Activated naive CD4-positive, alpha-beta T cell (primary cell): ENCODE results near the gene DENR.
"Not testable (repeated sequence)": the region's sequence is repeated elsewhere in the genome, so short reads cannot be mapped to it uniquely, and the experiment has no call there.

Source experiments
- DNase-seq, 4 experiments: peaks; one replicate each; lab custom pipeline; 2025; lab: John Stamatoyannopoulos, UW

DENR gene

DNA sequence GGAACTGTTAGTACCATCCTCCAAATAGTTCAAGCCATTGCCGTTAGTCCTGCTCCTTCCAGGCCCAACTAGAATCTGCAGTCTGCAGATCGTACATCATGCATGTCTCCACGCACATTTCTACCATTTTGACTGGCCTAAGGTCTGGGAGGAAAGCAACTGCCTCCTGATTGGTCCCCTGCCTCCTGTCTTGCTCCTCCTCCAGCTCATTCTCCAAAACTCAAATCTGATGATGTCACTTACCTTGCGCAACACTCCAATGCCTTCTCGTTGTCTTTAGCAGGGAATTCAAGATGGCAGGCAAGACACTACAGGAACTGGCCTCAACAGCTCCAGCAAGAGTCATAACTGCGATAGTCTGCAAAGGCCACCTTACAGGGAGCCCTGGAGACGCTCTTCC lies 12.3 kb upstream of the DENR start:
- DNase-seq = no peak

DNA sequence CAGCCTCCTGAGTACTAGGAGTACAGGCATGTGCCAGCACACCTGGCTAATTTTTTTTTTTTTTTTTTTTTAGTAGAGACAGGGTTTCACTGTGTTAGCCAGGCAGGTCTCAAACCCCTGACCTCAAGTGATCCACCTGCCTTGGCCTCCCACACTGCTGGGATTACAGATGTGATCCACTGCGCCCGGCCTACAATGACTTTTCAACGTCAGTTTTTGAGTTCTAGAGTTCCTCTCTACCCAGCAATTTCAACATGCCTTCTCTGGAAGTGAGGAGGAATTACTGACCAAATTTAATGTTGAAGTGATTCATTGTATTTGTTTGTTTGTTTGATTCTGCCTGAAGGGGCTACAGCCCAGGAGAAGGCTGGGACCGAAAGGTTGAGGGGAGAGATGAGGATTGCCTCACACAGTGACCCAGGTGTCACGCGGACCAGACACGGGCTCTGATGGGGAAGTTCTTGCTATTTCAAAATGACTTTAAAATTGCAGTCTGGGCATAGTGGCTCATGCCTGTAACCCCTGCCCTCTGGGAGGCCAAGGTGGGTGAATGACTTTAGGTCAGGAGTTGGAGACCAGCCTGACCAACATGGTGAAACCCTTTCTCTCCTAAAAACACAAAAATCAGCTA lies 8.6 kb upstream of the DENR start:
- no peak for DNase-seq

DNA sequence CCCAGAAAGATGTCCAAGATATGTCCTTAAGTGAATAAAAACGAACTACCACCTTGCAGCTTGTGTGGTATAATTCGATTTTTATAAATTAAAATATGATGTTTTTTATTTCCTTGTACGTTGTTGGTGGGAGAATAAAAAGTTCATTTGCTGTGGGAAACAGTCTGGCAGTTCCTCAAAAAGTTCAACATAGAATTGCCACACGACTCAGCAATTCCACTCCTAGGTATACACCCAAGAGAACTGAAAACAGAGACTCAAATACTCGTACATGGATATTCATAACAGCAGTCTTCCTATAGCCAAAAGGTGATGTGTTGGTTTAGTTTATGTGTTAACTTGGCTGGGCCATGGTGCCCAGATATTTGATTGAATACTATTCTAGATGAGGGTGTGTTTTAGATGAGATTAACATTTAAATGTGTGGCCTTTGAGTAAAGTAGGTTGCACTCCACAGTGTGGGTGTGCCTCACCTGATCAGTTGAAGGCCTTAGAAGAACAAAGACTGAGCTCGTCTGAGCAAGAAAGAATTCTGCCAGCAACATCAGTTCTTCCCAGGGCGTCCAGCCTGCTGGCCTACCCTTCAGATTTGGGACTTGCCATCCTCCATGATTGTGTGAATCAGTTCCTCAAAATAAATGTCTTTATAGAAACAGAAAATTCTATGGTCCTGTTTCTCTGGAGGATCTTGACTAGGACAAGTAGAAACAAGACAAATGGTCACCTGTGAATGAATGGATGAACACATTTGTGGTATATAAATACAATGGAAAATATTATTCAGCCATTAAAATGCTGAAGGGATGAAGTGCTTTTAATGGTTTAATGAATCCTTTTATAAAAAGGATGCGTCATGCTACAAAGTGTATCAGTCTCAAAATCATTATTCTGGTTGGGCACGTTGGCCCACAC lies 5.1 kb upstream of the DENR start:
- no peak for DNase-seq

DNA sequence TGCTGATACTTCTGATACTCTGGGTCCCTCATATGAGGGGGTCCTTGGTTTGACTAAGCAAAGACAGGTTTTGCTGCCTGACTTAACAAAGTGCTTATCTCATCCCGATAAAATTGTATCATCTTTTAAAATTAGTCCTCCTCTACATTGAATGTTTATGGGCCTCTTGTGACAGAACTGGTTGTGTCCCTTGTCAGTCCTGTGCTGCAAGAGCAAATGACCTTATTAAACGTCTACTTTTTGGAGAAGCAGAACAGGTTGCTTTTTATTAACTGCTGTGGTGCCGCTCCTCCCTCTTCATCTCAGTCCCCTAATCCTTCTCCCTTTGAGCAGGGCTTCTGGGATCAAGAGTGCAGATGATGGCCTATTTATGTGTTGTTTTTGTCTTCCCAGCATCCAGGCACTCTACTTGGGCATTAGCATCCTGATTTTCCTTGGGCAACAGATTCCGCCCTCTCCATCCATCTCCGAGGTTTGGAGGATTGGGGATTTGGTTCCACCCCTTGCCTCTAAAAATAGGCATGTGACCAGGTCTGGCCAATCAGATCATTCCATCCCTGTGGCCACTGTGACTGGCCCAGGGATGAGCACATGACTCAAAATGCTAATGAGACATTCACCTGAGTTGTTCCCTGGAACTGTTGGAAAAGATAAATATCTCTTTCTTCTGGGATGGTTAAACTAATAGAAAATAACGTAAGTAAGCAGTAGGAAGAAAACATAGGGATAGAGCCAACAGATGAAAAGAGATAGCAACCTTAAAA lies 2.9 kb upstream of the DENR start:
- no peak for DNase-seq

DNA sequence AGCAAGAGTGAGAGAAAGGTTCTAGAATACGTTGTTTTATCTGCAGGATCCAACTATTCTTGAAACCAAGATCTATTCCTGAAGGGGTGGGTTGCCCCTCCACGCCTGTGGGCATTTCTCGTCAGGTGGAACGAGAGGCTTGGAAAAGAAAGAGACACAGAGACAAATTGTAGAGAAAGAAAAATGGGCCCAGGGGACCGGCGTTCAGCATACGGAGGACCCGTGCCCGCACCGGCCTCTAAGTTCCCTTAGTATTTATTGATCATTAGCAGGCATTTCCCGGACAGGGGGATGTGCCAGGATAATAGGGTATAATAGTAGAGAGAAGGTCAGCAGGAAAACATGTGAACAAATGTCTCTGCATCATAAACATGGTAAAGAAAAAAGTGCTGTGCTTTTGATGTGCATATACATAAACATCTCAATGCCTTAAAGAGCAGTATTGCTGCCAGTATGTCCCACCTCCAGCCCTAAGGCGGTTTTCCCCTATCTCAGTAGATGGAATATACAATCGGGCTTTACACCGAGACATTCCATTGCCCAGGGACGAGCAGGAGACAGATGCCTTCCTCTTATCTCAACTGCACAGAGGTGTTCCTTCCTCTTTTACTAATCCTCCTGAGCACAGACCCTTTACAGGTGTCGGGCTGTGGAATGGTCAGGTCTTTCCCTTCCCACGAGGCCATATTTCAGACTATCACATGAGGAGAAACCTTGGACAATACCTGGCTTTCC lies 1.7 kb upstream of the DENR start:
- not testable (repeated sequence) for DNase-seq

DNA sequence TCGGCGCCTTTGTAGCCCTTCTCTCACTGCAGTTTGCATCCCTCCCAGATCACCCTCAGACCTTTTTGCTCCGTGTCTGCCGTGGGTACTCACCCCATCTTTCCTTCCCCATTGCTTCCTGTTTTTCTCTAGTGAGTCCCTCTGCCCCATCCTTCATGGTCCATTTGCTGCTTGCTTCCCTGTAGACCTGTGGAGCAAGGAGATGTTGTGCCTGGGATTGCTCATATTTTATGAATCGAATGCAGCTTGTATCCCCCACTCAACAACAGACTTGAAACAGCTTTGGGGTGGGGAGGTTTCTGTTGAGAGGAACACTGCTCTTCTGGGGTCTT lies 661 bp downstream of the DENR start:
- no peak for DNase-seq

DNA sequence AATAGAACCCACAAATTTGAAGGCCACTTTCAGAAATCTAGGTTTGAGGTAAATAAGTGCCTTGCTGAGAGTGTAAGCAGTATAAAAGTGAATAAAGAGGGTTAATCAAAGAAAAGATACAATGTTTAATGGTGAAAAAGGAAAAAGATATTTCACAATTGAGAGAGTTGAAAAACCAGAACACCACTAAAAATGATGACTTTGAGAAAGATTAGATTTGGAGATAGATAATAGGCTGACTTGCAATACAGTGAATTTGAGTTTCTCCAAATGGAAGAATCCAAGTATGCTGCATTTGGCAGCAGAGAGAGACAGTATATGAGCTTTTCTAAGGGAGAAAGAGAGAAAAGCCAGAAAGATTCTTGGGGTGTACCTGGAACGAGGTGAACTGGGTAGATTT lies 2.2 kb downstream of the DENR start:
- DNase-seq = no peak

DNA sequence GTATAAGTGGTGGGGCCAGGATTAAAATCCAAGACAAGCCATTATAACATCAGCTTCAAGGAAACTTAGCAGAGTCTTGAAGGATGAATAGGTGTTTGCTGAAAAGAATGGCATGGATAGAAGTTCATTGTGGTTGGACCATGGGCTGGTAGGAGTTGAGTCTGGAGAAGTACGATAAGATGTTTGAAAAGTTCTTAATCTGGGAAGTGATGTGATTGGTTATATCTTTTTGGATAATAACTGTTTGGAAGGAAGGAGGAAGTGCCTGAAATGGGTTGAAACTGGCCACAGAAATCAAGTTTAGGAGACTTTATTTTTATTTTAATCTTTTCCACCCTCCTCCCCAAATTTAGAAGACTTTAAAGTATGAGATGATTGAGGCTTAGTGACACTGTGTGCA lies 4.9 kb downstream of the DENR start:
- DNase-seq = no peak

DNA sequence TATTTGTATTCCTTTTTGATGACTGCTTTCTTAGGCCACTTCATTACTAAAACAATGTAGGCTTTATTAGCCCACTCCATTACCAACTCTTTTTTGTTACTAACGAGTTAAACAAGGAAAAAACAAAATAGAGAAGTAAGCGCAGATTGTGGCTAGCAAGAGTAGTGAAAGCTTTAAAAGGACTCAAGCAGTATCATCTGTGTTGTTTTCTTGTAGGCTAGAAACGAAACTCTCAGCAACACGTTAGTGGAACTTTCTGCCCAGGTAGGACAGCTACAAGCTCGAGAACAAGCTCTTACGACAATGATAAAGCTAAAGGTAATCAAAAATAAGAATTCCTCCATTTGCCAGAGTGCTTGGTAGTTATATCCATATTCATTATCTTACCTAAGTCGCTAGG lies 32.9 kb downstream of the DENR start:
- no peak for DNase-seq

DNA sequence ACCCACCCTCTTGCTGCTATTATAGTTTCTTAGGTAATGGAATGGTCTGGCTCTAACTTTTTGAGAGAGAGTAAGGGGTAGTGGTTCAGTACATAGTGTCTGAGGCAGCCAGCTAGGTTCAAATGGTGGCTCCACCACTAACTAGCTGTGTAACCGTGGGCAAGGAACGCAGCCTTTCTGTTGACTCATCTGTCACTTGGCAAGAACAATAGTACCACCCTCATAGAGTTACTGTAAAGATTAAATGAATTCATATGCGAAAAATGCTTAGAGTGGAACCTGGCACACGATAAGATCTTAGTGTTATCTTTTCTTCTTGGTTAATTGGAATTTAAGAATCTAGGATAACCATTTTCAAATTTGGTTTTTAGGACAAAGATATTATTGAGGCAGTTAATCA lies 35.8 kb downstream of the DENR start:
- DNase-seq = no peak

DNA sequence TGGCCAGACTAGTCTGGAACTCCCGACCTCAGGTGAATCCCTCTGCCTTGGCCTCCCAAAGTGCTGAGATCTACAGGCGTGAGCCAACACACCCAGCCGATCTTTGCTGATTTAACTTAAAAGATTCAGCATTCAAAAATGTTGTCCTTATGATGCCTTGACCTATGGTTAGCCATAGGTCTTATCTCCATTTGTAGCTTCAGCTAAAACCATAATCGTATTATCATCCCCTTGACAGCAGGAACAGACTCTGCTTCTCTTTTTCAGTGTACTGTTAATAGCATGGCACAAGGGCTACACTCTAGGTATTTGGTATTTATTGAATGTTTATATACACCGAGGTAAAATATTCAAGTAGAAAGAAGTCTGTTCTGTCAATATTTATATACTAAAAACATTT lies 37.0 kb downstream of the DENR start:
- DNase-seq = no peak

DNA sequence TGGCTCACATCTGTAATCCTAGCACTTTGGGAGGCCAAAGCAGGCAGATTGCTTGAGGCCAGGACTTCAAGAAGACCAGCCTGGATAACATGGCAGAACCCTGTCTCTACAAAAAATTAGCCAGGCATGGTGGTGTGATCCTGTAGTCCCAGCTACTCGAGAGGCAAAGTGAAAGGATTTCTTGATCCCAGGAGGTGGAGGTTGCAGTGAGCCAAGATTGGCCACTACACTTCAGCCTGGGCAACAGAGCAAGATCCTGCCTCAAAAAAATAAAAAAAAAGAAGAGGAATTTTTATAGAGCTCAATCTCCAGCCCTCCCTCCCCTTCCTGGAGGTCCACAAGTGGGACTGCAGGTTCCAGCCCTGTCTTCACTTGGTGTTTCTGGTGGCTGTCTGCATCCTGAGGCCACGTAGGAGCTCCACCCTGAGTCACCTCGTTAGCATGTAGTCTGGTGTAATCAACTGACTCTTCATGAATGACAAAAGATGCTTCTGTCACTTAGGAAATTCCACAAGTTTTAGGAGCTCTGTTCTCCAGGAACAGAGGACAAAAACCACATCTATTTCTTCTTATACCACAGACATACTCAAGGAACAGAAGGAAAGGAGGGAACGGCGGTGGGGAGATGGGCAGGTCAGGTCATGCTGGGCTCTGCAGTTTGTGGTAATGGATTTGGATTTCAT lies 37.9 kb downstream of the DENR start:
- DNase-seq = no peak

DNA sequence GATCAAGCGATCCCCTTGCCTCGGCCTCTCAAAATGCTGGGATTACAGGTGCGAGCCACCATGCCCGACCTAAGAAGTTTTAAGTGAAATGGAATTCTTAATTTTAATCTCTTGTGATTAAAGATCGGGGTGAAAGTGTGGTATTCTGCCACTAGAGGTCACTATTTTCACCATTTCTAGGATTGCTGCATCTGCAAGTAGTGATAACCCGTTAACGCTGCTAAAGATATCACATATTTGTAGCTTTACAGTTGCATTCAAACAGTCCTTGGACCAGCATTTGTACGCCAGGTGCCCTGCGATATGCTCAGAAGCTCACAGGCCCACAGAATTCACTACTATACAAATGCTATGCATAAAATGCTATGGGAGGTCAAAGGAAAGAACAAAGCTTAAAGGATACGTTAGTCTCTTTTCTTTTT lies 41.1 kb downstream of the DENR start:
- no peak for DNase-seq

DNA sequence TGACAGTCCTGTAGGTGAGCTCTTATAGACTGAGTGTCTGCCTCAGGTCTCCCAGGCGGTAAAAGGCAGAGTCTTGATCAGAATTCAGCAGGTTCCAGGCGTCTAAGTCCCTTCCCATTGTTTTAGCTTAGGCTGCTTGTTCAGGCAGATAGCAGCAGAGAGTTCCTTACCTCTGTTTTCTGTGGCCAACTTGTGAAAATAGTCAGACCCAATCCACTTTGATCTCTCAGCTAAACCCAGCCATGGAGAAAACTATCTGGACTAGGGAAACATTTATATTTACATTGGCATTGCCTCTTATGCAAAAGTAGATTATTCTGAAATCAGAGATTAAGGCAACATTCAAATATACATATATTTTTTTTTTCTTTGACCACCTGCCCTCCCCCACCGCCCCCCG lies 43.2 kb downstream of the DENR start:
- no peak for DNase-seq

DNA sequence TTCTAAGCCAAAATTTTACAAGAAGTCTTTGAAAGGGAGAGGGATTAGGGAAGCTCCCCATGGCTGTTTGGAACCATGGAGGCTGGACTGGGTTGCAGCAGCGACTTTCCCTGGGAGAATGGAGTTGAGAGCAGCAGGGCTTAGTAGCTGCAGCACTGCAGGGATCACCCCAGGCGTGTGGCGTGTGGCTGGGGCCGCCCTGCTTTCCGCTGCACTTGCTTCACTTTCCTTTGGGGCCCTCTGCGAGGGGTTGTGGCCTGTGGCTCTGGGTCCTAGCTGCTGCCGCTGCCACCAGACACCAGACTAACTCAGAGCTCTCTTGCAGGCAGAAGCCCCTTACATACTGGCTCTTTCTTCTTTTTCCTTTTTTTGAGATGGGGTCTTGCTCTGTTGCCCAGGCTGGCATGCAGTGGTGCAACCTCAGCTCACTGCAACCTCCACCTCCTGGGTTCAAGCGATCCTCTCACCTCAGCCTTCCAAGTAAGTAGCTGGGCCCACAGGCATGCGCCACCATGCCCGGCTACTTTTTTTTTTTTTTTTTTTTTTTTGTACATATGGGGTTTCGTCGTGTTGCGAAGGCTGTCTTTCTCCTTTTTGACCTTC lies 47.1 kb downstream of the DENR start:
- no peak for DNase-seq

DNA sequence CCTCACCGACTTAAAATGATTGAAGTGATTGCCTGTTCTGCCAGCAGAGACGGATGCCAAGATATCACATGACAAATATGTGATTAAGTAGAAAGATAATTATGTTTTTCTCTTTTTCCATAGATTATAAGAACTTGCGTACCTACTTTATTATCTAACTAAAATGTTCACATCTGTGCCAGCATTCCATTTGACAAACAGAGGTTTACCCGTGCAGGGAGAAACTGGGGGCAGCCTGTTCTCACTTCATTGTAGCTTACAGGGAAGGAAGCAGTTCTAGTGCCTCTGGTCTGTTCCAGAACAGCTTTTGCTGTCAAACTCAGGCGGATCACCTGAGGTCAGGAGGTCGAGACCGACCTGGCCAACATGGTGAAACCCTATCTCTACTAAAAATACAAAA lies 51.3 kb downstream of the DENR start:
- DNase-seq = no peak

DNA sequence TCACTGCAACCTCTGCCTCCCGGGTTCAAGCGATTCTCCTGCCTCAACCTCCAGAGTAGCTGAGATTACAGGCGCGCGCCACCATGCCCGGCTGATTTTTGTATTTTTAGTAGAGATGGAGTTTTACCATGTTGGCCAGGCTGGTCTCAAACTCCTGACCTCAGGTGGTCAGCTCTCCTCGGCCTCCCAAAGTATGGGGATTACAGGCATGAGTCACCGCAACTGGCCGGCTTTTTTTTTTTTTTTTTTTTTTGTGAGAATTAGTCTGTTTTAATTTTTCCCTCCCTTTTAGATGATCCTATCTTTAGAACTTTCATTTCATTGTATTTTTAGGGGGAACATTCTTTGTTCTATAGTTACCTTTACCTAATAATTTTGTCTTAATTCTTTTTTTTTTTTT lies 52.3 kb downstream of the DENR start:
- not testable (repeated sequence) for DNase-seq

DNA sequence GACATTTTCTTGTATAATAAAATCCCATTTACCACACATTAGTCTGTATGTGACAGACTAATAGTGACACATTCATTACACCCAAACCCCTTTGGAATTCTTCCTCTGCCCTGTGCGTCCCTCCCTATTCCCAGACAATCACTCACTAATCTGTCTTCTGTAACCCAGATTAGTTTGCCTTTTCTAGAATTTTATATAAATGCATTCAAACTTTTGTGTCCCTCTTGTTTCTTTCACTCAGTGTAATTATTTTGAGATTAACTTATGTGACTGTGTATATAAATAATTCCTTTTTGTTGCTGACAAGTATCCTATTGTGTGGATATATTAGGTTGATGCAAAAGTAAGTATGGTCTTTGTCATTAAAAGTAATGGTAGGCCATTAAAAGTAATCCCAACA lies 55.0 kb downstream of the DENR start:
- no peak for DNase-seq

DNA sequence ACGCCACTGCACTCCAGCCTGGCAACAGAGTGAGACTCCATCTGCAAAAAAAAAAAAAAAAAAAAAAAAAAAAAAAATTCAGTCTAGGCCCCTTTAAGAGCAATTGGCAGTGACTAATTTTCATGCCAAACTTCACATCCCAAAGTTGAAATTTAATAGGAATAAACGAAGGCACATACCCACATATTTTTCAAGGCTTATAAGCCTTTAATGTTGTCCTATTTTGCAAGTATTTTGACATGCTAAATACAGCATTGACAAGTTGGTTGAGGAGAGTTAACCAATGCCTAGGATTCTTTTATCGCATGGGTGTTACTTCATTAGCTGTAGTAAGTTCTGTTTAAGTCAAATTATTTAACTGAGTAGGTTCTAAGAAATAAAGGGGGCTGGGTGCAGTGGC lies 59.2 kb downstream of the DENR start:
- no peak for DNase-seq

DNA sequence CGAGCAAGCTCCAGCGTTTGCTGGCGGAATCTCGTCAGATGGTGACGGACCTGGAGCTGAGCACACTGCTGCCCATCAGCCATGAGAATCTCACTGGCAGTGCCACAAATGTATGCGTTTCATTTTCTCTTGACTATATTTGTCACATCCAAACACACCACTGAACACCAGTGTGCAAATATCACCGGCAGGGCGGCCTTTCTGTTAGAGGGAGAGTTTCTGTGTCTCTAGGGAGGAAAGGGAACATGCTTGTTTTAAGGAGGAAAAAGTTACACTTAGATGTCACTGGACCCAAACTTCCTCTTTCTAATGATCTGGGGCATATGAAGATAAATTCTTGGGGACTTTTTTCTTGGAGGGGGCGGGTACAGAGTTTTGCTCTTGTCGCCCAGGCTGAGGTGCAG lies 60.7 kb downstream of the DENR start:
- no peak for DNase-seq

DNA sequence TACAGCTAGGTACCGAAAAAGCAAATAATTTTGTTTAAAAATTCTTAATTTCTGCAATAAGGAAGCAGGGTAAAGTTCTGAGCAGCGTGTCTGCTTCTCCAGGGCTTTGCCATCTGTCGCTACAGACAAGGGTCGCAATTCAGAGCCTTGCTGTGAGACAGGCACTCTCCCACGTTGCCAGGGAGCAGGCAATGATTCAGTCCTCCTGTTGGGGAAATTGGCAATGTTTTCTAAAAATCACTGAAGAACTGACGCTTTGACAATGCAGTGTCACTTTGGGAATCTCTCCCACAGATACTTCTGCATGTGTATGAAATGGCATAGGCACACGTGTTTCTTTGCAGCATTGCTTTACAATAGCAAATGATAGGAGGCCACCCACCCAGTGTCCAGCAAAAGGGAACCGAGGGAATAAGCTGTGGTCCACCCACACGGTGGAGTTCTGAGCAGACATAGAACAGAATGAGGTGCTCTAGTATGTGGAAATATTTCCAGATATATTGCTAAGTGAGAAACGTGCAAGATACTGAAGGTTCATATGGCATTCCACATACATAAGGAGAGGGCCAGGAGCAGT lies 66.7 kb downstream of the DENR start:
- DNase-seq = no peak
